Activated naive CD4-positive, alpha-beta T cell (primary cell): Measurements from ENCODE around the gene TELO2.

Experiments used
- DNase-seq, 4 experiments: peaks; one replicate each; lab custom pipeline; 2025; lab: John Stamatoyannopoulos, UW

The TELO2 gene

GRCh38 chr16:1536601-1537000 is 43.4 kb downstream of the TELO2 start:
- no peak for DNase-seq

- no peak for DNase-seq
Measured at GRCh38 chr16:1537138-1537577, 44.0 kb downstream of the TELO2 start.

GRCh38 chr16:1537763-1538289 is 44.7 kb downstream of the TELO2 start:
- DNase-seq = peak in 1 of 4 experiments; percentile 29

GRCh38 chr16:1538804-1539520 is 45.8 kb downstream of the TELO2 start:
- DNase-seq = peak in 2 of 4 experiments; percentile 23 to 24

- no peak for DNase-seq
Measured at GRCh38 chr16:1539720-1540555, 46.8 kb downstream of the TELO2 start.

GRCh38 chr16:1540556-1540855 is 47.3 kb downstream of the TELO2 start:
- no peak for DNase-seq

- DNase-seq = no peak
Measured at GRCh38 chr16:1541293-1542165, 48.4 kb downstream of the TELO2 start.

GRCh38 chr16:1542166-1542500 is 49.0 kb downstream of the TELO2 start:
- DNase-seq = no peak

GRCh38 chr16:1542533-1542932 is 49.4 kb downstream of the TELO2 start:
- no peak for DNase-seq

- DNase-seq = no peak
Measured at GRCh38 chr16:1543085-1543896, 50.1 kb downstream of the TELO2 start.

GRCh38 chr16:1545044-1546040 is 52.2 kb downstream of the TELO2 start:
- no peak for DNase-seq

- DNase-seq = no peak
Measured at GRCh38 chr16:1546430-1546829, 53.3 kb downstream of the TELO2 start.

GRCh38 chr16:1548233-1548632 is 55.1 kb downstream of the TELO2 start:
- no peak for DNase-seq

- DNase-seq = no peak
Measured at GRCh38 chr16:1548727-1549126, 55.6 kb downstream of the TELO2 start.

GRCh38 chr16:1550069-1550468 is 56.9 kb downstream of the TELO2 start:
- no peak for DNase-seq

GRCh38 chr16:1550696-1551095 is 57.5 kb downstream of the TELO2 start:
- no peak for DNase-seq

- DNase-seq = no peak
Measured at GRCh38 chr16:1551166-1551565, 58.0 kb downstream of the TELO2 start.

GRCh38 chr16:1552129-1552528 is 59.0 kb downstream of the TELO2 start:
- DNase-seq = no peak

GRCh38 chr16:1553946-1554825 is 61.0 kb downstream of the TELO2 start:
- DNase-seq = no peak
